HG02973 (cell line): ENCODE data around the gene DVL1.

Experiments used
- ATAC-seq: cut with Tn5 transposase; IDR thresholded peaks from one replicate; pipeline ENCODE4 v1.9.1; 2021; ENCODE audit warnings: moderate library complexity; ENCODE audit not compliant: unreplicated experiment

The DVL1 gene

DNA sequence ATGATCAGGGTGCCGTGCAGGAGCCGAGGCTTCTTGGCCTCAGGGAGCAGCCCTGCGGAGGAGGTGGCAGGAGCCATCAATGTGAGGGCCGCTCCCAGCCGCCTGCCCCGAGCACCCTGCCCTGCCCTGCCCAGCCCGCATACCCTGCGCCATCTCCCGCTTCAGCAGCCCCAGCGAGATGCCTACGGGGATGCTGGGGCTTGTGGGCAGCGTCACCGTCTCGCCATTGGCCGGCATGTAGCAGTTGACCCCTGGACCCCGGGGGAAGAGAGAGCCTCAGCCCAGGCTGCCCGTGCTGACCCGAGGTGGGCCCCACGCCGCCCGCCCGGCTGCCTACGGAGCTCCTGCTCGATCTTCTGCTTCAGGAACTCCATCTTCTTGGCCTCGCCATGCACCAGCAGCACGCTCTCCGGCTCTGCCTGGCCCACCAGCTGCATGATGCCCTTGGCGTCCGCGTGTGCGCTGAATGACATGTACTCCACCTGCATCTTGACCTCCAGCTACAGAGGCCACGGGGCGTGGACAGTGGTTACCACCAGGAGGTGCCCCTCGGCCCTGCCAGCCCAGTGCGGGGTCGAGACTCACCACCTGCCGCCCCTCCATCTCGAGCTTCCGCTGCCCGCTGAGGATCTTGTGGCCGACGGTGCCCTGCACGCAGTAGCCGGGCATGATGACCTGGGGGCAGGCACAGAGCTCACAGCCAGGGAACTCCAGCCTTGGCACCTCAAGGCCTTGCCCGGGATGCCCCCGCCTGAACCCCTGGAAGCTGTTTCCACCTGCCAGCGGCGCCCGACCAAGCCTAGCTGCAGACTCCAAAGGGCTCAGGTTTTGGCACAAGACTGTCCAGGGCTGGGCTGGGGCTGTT lies 36.5 kb downstream of the DVL1 start:
- no peak for ATAC-seq

GRCh38 chr1:1311107-1312104 lies 37.8 kb downstream of the DVL1 start:
- no peak for ATAC-seq

GRCh38 chr1:1310476-1311053 lies 38.7 kb downstream of the DVL1 start:
- ATAC-seq, result no peak

DNA sequence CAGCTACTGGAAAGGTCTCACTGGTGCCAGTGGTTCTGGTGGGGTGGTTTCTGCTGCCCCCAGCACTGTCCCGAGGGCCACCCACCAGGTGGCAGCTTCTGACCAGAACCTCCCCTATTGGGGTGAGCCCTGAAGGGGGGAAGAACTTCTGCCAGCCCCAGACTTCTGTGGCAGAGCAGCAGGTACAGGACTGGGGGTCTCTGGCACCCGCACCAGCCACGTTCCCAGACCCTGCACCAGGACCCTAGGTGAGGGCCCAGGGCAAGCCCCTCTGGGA lies 39.2 kb downstream of the DVL1 start:
- ATAC-seq, result no peak

- no peak for ATAC-seq
These were observed 39.7 kb downstream of the DVL1 start for GRCh38 chr1:1309251-1310108.

DNA sequence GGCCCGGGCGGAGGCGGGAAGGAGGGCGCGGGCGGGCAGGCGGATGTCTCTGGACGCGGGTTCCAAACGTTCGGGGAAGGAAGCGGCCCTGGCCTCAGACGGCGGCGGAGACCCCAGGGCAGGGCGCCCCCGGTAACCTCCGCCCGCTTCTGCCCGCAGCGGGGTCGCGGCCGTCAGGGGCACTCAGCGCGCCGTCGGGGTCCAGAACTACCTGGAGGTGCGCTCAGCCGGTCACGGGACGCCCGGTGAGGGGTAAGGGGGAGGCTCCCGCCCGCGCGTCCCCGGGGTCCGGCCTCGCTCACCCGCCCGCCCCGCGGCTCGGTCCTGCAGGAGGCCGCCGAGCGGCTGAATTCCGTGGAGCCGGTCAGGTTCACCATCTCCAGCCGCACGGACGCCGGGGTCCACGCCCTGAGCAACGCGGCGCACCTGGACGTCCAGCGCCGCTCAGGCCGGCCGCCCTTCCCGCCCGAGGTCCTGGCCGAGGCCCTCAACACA lies 40.4 kb downstream of the DVL1 start:
- ATAC-seq, result no peak

DNA sequence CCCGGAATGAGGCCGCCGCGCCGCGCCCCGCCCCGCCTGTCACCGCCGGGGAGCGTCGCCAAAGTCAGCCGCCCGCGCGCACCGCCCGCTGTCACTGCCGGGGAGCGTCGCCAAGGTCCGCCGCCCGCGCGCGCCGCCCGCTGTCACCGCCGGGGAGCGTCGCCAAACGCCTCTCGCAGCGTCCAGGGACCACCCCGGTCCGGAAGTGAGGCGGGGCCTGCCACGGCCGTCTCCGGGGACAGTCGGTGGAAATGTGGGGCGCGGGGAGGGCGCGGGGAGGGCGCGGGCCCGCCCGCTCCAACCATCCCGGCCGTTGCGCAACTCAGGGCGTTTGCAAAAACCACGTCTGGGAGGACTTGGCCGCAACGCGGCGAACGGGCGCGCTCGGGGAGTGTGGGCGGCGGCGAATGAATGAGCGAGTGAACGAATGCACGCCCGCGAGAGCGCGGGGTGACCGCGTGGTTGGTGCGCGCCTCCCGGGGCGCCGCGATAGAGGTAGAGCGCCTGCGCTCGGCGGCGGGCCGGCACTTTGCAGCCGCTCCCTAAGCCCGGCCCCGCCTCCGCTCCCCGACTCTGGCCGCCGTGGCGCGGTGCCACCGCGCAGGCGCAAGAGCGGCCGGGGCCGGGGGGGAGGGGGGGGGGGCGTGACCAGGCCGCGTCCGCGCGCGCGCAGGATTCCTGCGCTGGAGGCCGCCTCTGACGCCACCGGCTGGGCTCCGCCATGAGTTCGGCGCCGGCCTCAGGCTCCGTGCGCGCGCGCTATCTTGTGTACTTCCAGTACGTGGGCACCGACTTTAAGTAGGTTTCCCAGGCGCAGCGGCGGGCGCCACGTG lies 41.1 kb downstream of the DVL1 start, which contains the start of the genes ACAP3 and PUSL1:
Gene ACAP3, minus strand, starts transcription at position 8 of the 833 bp plus-strand sequence. CDS start 115 bp downstream, outside the sequence.
Gene PUSL1, plus strand, starts transcription at position 675 of the 833 bp plus-strand sequence. Its CDS starts 47 bp downstream, at position 722.
- ATAC-seq, result peak; percentile 51

GRCh38 chr1:1307261-1307922 lies 41.8 kb downstream of the DVL1 start:
- peak; percentile 6 for ATAC-seq

GRCh38 chr1:1306661-1307260 lies 42.5 kb downstream of the DVL1 start:
- no peak for ATAC-seq

DNA sequence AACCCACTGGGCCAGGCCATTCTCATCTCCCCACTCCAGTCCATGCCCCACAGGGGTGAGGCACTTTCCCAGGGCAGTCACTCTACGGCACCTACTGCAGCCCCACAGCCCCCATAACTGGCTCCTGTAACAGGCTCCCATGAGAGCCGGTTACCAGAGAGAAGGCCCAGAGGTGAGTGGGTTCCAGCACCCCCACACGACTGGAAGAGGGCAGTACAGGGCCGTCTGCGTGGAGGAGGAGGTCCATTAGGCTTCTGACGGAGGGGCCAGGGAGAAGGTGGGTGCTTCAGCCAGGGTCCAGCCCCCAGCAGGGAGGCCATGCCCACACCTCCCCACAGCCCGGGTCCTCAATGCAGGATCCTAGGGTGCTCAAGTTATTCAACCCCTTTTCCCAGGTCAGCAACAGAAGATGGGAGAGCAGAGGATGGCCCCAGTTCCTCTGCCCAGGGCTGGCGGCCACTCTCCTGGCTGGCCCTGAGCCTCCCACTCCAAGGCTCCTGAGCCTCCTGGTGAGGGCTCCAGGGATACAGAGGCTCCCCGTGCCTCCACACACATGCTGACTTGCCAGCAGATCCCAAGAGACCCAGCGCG lies 43.1 kb downstream of the DVL1 start:
- no peak for ATAC-seq

DNA sequence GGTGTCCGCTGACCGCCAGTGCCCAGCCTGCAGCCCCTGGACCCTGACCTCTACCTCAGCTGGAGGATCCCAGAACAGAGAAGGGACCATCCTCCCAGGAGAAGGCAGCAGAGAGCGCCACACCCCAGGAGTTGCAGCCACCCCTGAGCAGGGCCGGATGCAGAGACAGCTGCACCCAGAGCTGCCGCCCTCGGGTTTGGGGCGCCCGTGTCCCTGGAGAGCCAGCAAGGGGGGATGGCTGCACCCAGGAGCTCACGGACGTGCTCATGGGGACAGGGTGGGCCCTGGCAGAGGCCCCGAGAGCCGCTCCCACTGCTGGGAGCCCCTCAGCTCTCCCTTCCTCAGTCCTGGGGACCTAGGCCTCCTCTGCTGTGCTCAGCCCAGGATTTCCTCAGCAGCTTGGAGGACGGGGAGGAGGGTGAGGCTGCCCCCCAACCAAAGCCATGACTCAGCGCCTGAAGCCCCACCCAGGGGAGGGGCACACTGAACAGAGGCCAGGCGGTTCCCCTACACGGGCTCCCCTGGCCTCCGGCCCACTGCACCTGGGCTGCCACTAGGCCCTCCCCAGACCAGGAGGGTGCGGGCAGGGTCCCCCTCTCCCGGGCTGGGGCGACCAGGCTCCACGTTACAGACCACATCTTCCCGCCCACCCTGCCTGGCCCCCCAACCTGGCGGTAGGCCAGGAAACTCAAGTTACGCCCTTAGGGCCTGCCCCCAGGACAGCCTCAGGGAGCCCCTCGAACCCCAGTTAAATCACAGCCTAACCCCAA lies 43.7 kb downstream of the DVL1 start:
- ATAC-seq, result no peak

DNA sequence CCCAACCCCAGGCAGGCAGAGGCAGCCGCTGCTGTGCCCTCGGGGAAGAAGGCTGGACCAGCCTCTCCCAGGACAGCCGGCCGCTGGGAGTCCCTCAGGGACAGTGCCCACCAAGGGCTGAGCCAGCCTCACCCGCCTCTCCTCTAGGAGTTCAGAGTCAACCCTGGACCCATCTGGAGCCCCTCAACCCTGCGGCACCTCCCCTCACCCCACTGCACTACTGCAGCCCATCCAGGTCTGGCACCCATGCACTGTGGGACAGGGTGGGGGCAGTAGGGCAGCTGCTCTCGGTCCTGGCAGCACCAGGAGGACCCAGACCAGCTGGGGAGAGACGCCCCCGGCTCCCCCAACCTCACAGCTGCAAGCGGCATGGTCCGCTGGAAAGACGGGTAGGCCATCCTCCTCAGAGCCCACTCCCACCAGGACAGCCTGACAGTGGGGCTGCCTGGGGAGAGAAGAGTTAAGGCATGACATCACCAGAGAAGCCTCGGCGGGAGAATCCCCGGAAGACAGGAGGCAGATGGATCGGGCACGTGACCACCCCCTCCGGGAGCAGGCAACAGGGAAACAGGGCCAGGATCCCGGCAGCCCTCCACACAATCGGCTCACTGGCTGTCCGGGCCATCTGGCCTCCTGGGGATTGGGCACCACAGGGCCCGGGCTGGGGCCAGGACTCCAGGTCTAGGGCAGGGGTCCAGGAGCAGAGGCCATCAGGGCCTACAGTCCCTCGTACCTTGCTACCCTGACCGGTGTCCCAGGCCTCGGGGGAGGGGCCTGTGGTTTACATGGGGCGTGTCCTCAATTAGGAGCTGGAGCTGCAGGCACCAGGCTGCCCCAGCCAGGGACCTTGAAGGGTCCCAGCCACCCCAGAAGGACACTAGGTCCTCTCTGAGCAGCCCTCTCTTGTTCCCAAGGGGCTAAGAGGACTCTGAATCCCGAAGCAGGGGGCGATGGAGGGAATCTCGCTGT lies 44.6 kb downstream of the DVL1 start:
- ATAC-seq, result no peak

GRCh38 chr1:1303736-1304135 lies 45.5 kb downstream of the DVL1 start:
- no peak for ATAC-seq

DNA sequence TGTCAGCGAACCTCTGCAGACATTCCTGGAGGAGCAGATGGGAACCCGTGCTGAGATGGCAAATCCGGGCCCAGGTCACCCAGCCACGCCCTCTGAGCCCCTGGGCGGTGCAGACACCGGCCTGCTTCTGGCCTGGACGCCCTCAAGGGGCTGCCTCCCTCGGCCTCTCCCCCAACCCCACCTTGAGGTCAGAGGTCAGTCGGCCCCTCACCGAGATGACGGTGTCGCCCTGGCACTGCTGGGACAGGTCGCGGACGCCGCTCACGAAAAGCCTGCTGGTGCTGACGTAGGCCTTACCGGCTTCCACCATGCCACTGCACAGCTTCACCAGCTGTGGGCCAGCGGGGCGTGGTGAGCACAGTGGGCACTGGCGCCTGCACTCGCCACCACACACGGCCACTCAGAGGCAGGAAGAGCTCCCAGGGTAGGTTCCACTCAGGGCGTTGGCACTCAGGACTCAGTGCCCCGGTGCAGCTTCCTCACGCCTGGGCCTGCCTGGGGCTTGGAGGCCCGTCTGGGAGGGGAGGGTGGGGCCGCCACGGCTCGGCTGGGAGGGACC lies 46.2 kb downstream of the DVL1 start:
- no peak for ATAC-seq

DNA sequence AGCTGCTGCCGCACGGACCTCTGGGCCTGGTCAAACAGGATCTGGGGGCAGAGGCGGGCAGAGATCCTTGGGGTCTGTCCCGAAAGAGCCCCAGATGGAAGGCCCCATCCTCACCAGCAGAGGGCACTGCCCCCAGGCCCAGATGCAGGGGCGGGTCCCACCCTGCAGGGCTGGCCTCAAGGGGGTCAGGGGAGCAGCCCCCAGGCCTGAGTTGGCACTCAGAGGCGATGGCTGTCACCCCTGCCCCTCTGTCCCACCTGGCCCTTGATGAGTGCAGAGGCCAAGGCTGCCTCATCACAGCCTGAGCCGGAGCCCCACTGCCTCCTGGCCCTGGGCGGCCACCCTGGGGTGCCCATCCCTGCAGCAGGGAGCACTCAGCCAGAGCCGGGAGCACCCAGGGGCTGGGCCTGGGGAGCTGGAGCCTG lies 47.2 kb downstream of the DVL1 start:
- ATAC-seq, result no peak

- ATAC-seq, result no peak
These were observed 48.9 kb downstream of the DVL1 start for GRCh38 chr1:1300352-1300739.
